ENCODE results near the gene CFAP299. TPM values are rescaled to one million over a fixed set of nuclear protein-coding genes. Genes with fewer than 3 reads are reported as not detected.

CFAP299 gene
- total and polyA plus RNA-seq, 9 of the 15 experiments (the other 6 are each of a cell fraction or from before 2014, with no cell fraction given): 0.09 to 3.0 (median 0.76) TPM

- TF ChIP-seq CCNT2 (IDR thresholded peaks at IDR 0.05; ENCODE audit: borderline replicate concordance, extremely low read depth, insufficient read length, low read depth, low read length) (no peak), ZNF584 (CRISPR knock-in tag; IDR thresholded peaks at IDR 0.05; ENCODE audit: low read depth) (no peak), ZNF589 (CRISPR knock-in tag; IDR thresholded peaks at IDR 0.05; ENCODE audit: low read depth) (peak; percentile 73; the same call in 1 of the 2 replicates), RBM25 (IDR thresholded peaks at IDR 0.05; ENCODE audit: low read depth, low read length, severe bottlenecking) (no peak), HSF4 (CRISPR knock-in tag; IDR thresholded peaks at IDR 0.05; ENCODE audit: borderline replicate concordance) (no peak), ELF1 (tag; IDR thresholded peaks at IDR 0.05) (no peak), CBX3 (IDR thresholded peaks at IDR 0.05; ENCODE audit: borderline replicate concordance in 1 of 2, low read length in 2 of 2) (no peak), MAZ (CRISPR knock-in tag; conservative IDR thresholded peaks at IDR 0.05 in 1 of 2, IDR thresholded peaks at IDR 0.05 in 1 of 2) (peak in 1 of 2 experiments; percentile 57; a peak in 2 of 4 replicates), FOXO4 (CRISPR knock-in tag; IDR thresholded peaks at IDR 0.05) (no peak), TFAP4 (CRISPR knock-in tag; IDR thresholded peaks at IDR 0.05; ENCODE audit: borderline replicate concordance) (peak; percentile 78), RFX1 (IDR thresholded peaks at IDR 0.05) (peak; percentile 16; the same call in 1 of the 2 replicates), ZNF277 (CRISPR knock-in tag; IDR thresholded peaks at IDR 0.05; ENCODE audit: borderline replicate concordance) (no peak), RB1 (IDR thresholded peaks at IDR 0.05; ENCODE audit: low read depth) (no peak), SP1 (CRISPR knock-in tag; IDR thresholded peaks at IDR 0.05) (0 out of 2 replicates have a peak, but pooled peaks have one; percentile 16), GTF2A2 (tag; IDR thresholded peaks at IDR 0.05) (peak; percentile 32; the same call in 1 of the 2 replicates), FOSL1 (tag; conservative IDR thresholded peaks at IDR 0.05) (peak; percentile 52; the same call in 1 of the 2 replicates), ZNF311 (CRISPR knock-in tag; IDR thresholded peaks at IDR 0.05) (no peak; the same call in 1 of the 2 replicates), ETV1 (tag; conservative IDR thresholded peaks at IDR 0.05; ENCODE audit: low read depth) (no peak), ETS1 (conservative IDR thresholded peaks at IDR 0.05; ENCODE audit: control insufficient read depth, low read depth, low read length) (no peak), GTF2E2 (tag; IDR thresholded peaks at IDR 0.05) (peak; percentile 18; the same call in 1 of the 2 replicates)
These were observed 88.2 kb downstream of the CFAP299 start (continued) for GRCh38 chr4:80423553-80424224.

All from K562 (cell line).